Measurements from ENCODE around the gene LMNB1. TPM values are rescaled to one million over a fixed set of nuclear protein-coding genes. Genes with fewer than 3 reads are reported as not detected.

Gene LMNB1
- total and polyA plus RNA-seq, 2 of the 13 experiments (the other 11 are each of a cell fraction or from before 2014, with no cell fraction given), result 12.5 to 159 TPM

DNA sequence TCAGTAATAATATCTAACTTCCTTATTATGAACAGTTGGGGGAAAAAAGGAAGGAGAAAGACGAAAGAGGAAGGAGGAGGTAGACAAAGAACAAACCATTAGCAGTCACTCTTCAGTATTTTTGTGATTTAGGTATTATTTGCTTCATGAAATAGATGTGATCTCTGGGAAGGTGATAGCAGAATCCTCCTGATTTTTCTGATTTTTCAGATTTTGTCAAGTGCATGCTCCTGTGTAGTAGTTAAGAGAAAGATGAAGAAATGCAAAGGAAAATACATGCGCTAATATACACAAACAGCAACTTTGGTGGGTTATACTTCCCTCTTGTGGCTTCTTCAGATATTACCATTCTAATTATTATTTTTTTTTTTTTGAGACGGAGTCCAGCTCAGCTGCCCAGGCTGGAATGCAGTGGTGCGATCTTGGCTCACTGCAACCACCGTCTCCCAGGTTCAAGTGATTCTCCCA is 31.6 kb downstream of the LMNB1 start:
- BruUV-seq (replicated peaks), result no TSS peak
- DNase-seq (ENCODE audit: low spot score) (peak; percentile 15), ATAC-seq (peak; percentile 74), FAIRE-seq (no peak)
- Histone ChIP-seq H3K27ac (ENCODE audit: extremely low read length, insufficient read depth, low read length) (no peak overlapping the region), H3K79me2 (ENCODE audit: insufficient read depth, low read length) (peaks cover 13% of the 10 kb centered on the region), H3K4me2 (ENCODE audit: low read depth, low read length) (no peak overlapping the region), H3K9me3 (ENCODE audit: low read length) (no peaks in the 10 kb centered on the region), H3K4me3 (replicated peaks in 1 of 3; ENCODE audit: insufficient read depth in 1 of 3, low read depth in 2 of 3, low read length in 3 of 3) (no peak overlapping the region), H3K27me3 (ENCODE audit: control insufficient read depth in 1 of 2, insufficient read depth in 2 of 2, low read length in 2 of 2) (no peaks in the 10 kb centered on the region), H3K4me1 (ENCODE audit: insufficient read depth, low read length) (no peaks in the 10 kb centered on the region), H2AFZ (ENCODE audit: low read length) (no peak overlapping the region), H3K36me3 (replicated peaks in 1 of 2; ENCODE audit: control insufficient read depth in 1 of 2, insufficient read depth in 2 of 2, low read length in 2 of 2) (peaks cover 16 to 58% of the 10 kb centered on the region in 2 experiments), H3K9ac (ENCODE audit: insufficient read depth, low read depth, low read length) (no peak overlapping the region), H4K20me1 (ENCODE audit: insufficient read depth, low read length) (no peaks in the 10 kb centered on the region)
- ChIA-PET POLR2A (no interaction called here), CTCF (ENCODE audit: low intra/inter-chr PET ratio, low total read pairs) (interaction anchor here (1.2 to 1.4 kb wide), 2 partner anchors 133 to 152 kb away, joined by 4 to 9 read pairs; no protein-coding TSS in a partner anchor)
- in situ Hi-C loops (cut with HindIII; ENCODE audit: extremely low pct_ligation_motif_present, low pct_unique_long_range_greater_than_20kb), result loop anchor here (10.0 kb wide), 1 partner anchor 154 kb away; no protein-coding TSS in a partner anchor
- WGBS (ENCODE audit: low lambda C conversion rate), result 83% methylated on average over 5 of the region's 5 CpGs
- intact Hi-C loops (cut with micrococcal nuclease; ENCODE audit: unreplicated experiment), result loop anchor here (2.0 to 5.0 kb wide), 2 partner anchors 152 to 266 kb away; no protein-coding TSS in a partner anchor
- no peak for TF ChIP-seq HOXD1 (CRISPR knock-in tag; IDR thresholded peaks at IDR 0.05)
- peak; percentile 21 for TF ChIP-seq TEAD3 (CRISPR knock-in tag; optimal IDR thresholded peaks at IDR 0.05; ENCODE audit: borderline replicate concordance)
- no peak for TF ChIP-seq ZNF17 (CRISPR knock-in tag; IDR thresholded peaks at IDR 0.05)
- no peak for TF ChIP-seq ZNF772 (CRISPR knock-in tag; IDR thresholded peaks at IDR 0.05)
- no peak for TF ChIP-seq ZNF331 (CRISPR knock-in tag; IDR thresholded peaks at IDR 0.05)
- no peak for TF ChIP-seq NONO (IDR thresholded peaks at IDR 0.05)
- no peak for TF ChIP-seq NONO (CRISPR knock-in tag; conservative IDR thresholded peaks at IDR 0.05)
- TF ChIP-seq RFX3 (CRISPR knock-in tag; IDR thresholded peaks at IDR 0.05), result no peak
- no peak for TF ChIP-seq ZNF274 (CRISPR knock-in tag; IDR thresholded peaks at IDR 0.05)
- no peak for TF ChIP-seq RAD51 (IDR thresholded peaks at IDR 0.05; ENCODE audit: borderline replicate concordance)
- no peak for TF ChIP-seq NFKB2 (CRISPR knock-in tag; IDR thresholded peaks at IDR 0.05; ENCODE audit: borderline replicate concordance)
- TF ChIP-seq SUZ12 (IDR thresholded peaks at IDR 0.05; ENCODE audit: low read depth, low read length), result no peak
- TF ChIP-seq, protein P1, sequence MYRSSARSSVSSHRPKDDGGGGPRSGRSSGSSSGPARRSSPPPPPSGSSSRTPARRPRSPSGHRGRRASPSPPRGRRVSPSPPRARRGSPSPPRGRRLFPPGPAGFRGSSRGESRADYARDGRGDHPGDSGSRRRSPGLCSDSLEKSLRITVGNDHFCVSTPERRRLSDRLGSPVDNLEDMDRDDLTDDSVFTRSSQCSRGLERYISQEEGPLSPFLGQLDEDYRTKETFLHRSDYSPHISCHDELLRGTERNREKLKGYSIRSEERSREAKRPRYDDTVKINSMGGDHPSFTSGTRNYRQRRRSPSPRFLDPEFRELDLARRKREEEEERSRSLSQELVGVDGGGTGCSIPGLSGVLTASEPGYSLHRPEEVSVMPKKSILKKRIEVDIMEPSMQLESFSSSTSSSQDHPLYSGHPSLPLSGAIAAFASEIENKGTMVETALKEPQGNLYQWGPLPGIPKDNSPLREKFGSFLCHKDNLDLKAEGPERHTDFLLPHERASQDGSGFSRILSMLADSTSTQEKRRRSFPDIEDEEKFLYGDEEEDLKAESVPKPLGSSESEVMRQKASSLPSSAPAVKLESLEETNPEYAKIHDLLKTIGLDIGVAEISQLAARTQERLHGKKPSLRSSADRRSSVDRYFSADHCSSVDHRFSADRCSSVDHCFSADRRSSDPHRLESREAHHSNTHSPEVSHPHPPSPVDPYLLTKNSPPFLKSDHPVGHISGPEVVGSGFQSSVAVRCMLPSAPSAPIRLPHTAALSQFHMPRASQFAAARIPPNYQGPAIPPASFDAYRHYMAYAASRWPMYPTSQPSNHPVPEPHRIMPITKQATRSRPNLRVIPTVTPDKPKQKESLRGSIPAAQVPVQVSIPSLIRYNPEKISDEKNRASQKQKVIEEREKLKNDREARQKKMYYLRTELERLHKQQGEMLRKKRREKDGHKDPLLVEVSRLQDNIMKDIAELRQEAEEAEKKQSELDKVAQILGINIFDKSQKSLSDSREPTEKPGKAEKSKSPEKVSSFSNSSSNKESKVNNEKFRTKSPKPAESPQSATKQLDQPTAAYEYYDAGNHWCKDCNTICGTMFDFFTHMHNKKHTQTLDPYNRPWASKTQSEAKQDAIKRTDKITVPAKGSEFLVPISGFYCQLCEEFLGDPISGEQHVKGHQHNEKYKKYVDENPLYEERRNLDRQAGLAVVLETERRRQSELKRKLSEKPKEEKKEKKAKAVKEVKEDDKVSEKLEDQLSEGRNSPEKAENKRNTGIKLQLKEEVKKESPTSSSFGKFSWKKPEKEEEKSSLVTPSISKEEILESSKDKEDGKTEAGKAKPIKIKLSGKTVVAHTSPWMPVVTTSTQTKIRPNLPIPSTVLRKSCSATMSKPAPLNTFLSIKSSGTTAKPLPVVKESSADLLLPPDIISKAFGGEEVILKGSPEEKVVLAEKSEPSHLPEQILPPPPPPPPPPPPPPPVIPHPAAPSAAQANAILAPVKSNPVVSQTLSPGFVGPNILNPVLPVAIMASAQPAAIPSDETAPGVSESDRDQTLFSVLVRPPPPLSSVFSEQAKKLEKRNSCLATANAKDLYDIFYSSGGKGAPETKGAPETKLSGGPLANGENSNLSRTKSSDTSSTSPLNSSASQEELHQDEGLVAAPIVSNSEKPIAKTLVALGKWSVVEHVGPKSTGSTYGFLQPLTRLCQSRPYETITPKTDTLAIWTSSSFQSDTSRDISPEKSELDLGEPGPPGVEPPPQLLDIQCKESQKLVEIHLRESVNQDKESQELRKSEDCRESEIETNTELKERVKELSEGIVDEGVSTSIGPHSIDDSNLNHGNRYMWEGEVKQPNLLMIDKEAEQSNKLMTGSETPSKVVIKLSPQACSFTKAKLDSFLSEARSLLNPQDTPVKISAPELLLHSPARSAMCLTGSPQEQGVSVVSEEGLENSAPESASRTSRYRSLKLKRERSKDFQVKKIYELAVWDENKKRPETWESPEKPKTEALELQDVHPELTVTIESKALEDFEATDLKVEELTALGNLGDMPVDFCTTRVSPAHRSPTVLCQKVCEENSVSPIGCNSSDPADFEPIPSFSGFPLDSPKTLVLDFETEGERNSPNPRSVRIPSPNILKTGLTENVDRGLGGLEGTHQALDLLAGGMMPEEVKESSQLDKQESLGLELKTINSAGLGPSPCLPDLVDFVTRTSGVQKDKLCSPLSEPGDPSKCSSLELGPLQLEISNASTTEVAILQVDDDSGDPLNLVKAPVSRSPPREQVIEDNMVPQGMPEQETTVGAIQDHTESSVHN (CRISPR knock-in tag; IDR thresholded peaks at IDR 0.05), result no peak
- no peak for TF ChIP-seq CHCHD3 (CRISPR knock-in tag; IDR thresholded peaks at IDR 0.05)
- TF ChIP-seq STAG1 (CRISPR knock-in tag; IDR thresholded peaks at IDR 0.05), result peak; percentile 53
- TF ChIP-seq ZNF775 (CRISPR knock-in tag; IDR thresholded peaks at IDR 0.05; ENCODE audit: borderline replicate concordance), result no peak
- no peak for TF ChIP-seq TBX3 (IDR thresholded peaks at IDR 0.05; ENCODE audit: borderline replicate concordance)
- no peak for TF ChIP-seq MTF1 (CRISPR knock-in tag; IDR thresholded peaks at IDR 0.05)
- TF ChIP-seq SMC3 (IDR thresholded peaks at IDR 0.05; ENCODE audit: low read length), result peak; percentile 23; the same call in 1 of the 2 replicates
- no peak for TF ChIP-seq RFX1 (IDR thresholded peaks at IDR 0.05)
- TF ChIP-seq RBFOX2 (IDR thresholded peaks at IDR 0.05; ENCODE audit: low read depth, low read length), result no peak
